ENCODE measurements around the gene ZFYVE27. TPM values are rescaled to one million over a fixed set of nuclear protein-coding genes. Genes with fewer than 3 reads are reported as not detected.

Gene ZFYVE27
- total RNA-seq, 6 experiments from 2014 or later = 16.6 to 23.0 (median 18.3) TPM

GRCh38 chr10:97719602-97720001, 17.3 kb upstream of the ZFYVE27 start:
- Mint-ChIP-seq H3K27me3 (ENCODE audit: insufficient read depth) (no peaks in the 10 kb centered on the region; the same call in none of the 2 replicates), H3K9me3 (no peaks in the 10 kb centered on the region), H3K36me3 (ENCODE audit: low read depth) (peaks cover 42% of the 10 kb centered on the region), H3K4me1 (ENCODE audit: low read depth) (peaks cover 55% of the 10 kb centered on the region), H3K27ac (no peak overlapping the region), H3K4me3 (no peak overlapping the region)
- DNase-seq = no peak
- TF ChIP-seq CTCF (IDR thresholded peaks at IDR 0.05) = no peak

GRCh38 chr10:97721871-97722780, 14.8 kb upstream of the ZFYVE27 start:
- H3K27ac Mint-ChIP-seq = peak overlapping the region; percentile 45; the same call in 1 of the 2 replicates
- no peak for DNase-seq

GRCh38 chr10:97723001-97723400, 13.9 kb upstream of the ZFYVE27 start:
- Mint-ChIP-seq H3K27me3 (ENCODE audit: insufficient read depth) (no peaks in the 10 kb centered on the region; the same call in 1 of the 2 replicates), H3K36me3 (ENCODE audit: low read depth) (peaks cover 17% of the 10 kb centered on the region), H3K9me3 (no peaks in the 10 kb centered on the region), H3K27ac (no peak overlapping the region), H3K4me1 (ENCODE audit: low read depth) (peaks cover 39% of the 10 kb centered on the region), H3K4me3 (no peak overlapping the region)
- peak; percentile 34 for DNase-seq
- 0 out of 2 replicates have a peak, but pooled peaks have one; percentile 6 for TF ChIP-seq CTCF (IDR thresholded peaks at IDR 0.05)

More at GRCh38 chr10:97721871-97722780, 14.8 kb upstream of the ZFYVE27 start:
- H3K27me3 Mint-ChIP-seq (ENCODE audit: insufficient read depth) = no peaks in the 10 kb centered on the region; the same call in 1 of the 2 replicates
- H3K4me3 Mint-ChIP-seq = no peak overlapping the region
- peaks cover 47% of the 10 kb centered on the region for H3K4me1 Mint-ChIP-seq (ENCODE audit: low read depth)
- H3K36me3 Mint-ChIP-seq (ENCODE audit: low read depth) = peaks cover 26% of the 10 kb centered on the region
- TF ChIP-seq CTCF (IDR thresholded peaks at IDR 0.05) = no peak
- no peaks in the 10 kb centered on the region for H3K9me3 Mint-ChIP-seq

- no peak overlapping the region for H3K4me3 Mint-ChIP-seq
- H3K9me3 Mint-ChIP-seq = no peaks in the 10 kb centered on the region
- H3K27ac Mint-ChIP-seq = peak overlapping the region; percentile 65; the same call in 1 of the 2 replicates
- 0 out of 2 replicates have a peak, but pooled peaks cover 6% of the 10 kb centered on the region for H3K36me3 Mint-ChIP-seq (ENCODE audit: low read depth)
- TF ChIP-seq CTCF (IDR thresholded peaks at IDR 0.05) = no peak
- no peaks in the 10 kb centered on the region; the same call in 1 of the 2 replicates for H3K27me3 Mint-ChIP-seq (ENCODE audit: insufficient read depth)
- peaks cover 24% of the 10 kb centered on the region for H3K4me1 Mint-ChIP-seq (ENCODE audit: low read depth)
- DNase-seq = peak; percentile 59
These were observed 12.5 kb upstream of the ZFYVE27 start for GRCh38 chr10:97724341-97724941.

- Mint-ChIP-seq H3K27ac (peak overlapping the region; percentile 64), H3K36me3 (ENCODE audit: low read depth) (no peaks in the 10 kb centered on the region), H3K4me3 (peak overlapping the region; percentile 79), H3K9me3 (no peaks in the 10 kb centered on the region), H3K27me3 (ENCODE audit: insufficient read depth) (peaks cover 1% of the 10 kb centered on the region), H3K4me1 (ENCODE audit: low read depth) (peaks cover 26% of the 10 kb centered on the region)
- peak; percentile 49 for DNase-seq
- TF ChIP-seq CTCF (IDR thresholded peaks at IDR 0.05) = no peak
These were observed 10.2 kb upstream of the ZFYVE27 start for GRCh38 chr10:97726636-97727178.
